Small intestine (tissue), 7 donors: ENCODE measurements around the gene ASPSCR1. TPM values are rescaled to one million over a fixed set of nuclear protein-coding genes. Genes with fewer than 3 reads are reported as not detected.

Experiments
- DNase-seq, 2 donors: peaks; one replicate each; pipeline versions ENCODE4 v3.0.0 to v3.0.0-alpha.2; 2013
- FAIRE-seq: peaks from 2 replicates; lab custom pipeline; 2012; peaks lifted over from hg19 to GRCh38; lab: Jason Lieb, UNC
- H3K27ac ChIP-seq, 3 donors: one replicate each; pipeline ENCODE4 v1.5.1; 2013; ENCODE audit warnings: low read length in 2 of 3, mild to moderate bottlenecking in 2 of 3, control low read depth in 1 of 3, inconsistent platforms in 1 of 3, low read depth in 1 of 3, moderate library complexity in 1 of 3
- H3K27me3 ChIP-seq, 3 donors: one replicate each; pipeline ENCODE4 v1.6.1; 2013; ENCODE audit warnings: low read length in 3 of 3, inconsistent platforms in 1 of 3; ENCODE audit not compliant: control insufficient read depth in 3 of 3, insufficient read depth in 3 of 3
- H3K36me3 ChIP-seq, 3 donors: one replicate each; pipeline ENCODE4 v1.6.1; 2013; ENCODE audit warnings: low read length in 3 of 3, inconsistent platforms in 1 of 3, low read depth in 1 of 3, mild to moderate bottlenecking in 1 of 3, moderate library complexity in 1 of 3; ENCODE audit not compliant: control insufficient read depth in 3 of 3, insufficient read depth in 2 of 3
- H3K4me1 ChIP-seq, 3 donors: one replicate each; pipeline ENCODE4 v1.6.1; 2013; ENCODE audit warnings: low read length in 2 of 3, inconsistent platforms in 1 of 3, low read depth in 1 of 3, mild to moderate bottlenecking in 1 of 3, moderate library complexity in 1 of 3; ENCODE audit not compliant: control insufficient read depth in 3 of 3, insufficient read depth in 2 of 3
- H3K4me3 ChIP-seq, 3 donors: one replicate each; pipeline ENCODE4 v1.5.1; 2013; ENCODE audit warnings: low read length in 3 of 3, control low read depth in 1 of 3, inconsistent platforms in 1 of 3, low read depth in 1 of 3, mild to moderate bottlenecking in 1 of 3, moderate library complexity in 1 of 3
- H3K9me3 ChIP-seq, 2 donors: one replicate each; pipeline ENCODE4 v1.6.1; 2013; ENCODE audit warnings: low read depth in 1 of 2, low read length in 1 of 2; ENCODE audit not compliant: control insufficient read depth in 2 of 2, insufficient read depth in 1 of 2
- WGBS, 3 donors: extraction: QIAGEN DNeasy Blood & Tissue Kit; methylation state at CpG; one replicate each; pipeline ENCODE4 v1.1.7; 2013; 5-methylcytosine and 5-hydroxymethylcytosine counted together
- polyA plus RNA-seq, 4 donors: library from polyadenylated mRNA; stranded (reverse) in 3 of 4; unstranded in 1 of 4; fragments of 200-250 nt in 3 of 4; fragments of 120-200 nt in 1 of 4; gene quantifications; one replicate each; pipeline versions ENCODE4 v1.2.1 to v1.2.3, GENCODE V29; 2013
- donor health status: healthy with polysubstance abuse.
- donor health status: control.
- donor health status: control.
- donor health status: Bipolar disorder and iron deficiency.
- donor health status: healthy.

The ASPSCR1 gene
- polyA plus RNA-seq, 4 donors, result 23.5 to 96.7 (median 47.5) TPM

DNA sequence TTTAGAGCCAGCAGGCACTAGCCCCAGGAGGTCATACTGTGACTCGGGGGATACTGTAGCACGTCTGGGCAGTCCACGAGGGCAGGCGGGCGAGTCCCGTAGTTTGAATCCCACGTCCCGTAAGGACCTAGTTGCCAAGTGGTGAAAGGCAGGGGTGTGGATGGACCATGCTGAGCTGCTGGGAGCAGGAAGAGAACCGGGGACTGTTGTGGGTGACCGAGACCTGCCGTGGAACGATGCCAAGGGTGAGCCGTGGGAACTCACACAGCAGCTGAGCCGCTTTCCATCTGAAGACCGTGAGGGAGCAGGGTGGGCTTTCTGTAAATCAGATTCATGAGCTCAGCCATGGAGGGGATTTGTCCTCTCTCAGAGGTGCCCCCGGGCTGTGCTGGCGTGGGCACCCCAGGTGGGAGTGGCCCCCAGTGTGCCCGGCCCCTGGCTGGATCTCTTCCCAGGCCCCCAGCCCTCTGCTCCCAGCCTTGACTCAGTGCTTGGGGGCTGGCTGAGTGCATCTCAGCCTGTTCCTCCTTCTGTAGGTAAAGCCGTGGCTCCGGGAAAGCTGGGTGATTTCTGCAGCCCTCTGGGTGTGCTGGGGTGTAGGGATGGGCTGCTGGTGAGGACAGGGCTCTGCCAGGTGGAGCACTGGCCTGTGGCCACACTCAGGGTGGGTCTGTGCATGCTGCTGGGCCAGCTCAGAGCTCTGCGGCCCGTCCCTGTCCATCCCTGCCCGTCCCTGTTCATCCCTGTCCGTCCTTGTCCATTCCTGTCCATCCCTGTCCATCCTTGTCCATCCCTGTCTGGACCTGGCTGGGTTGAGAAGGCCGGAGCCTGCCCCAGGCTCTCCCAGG lies 13.6 kb downstream of the ASPSCR1 start:
- WGBS, 3 donors, result 31 to 70% (median 51%) methylated on average over 25 of the region's 25 CpGs
- peaks cover 0 to 74% (median 0%) of the 10 kb centered on the region in 3 donors for H3K36me3 ChIP-seq
- FAIRE-seq (no peak), DNase-seq (no peak)
- H3K27ac ChIP-seq, result peak overlapping the region; percentile 26 to 86 (median 38)
- H3K4me3 ChIP-seq, result no peak overlapping the region
- peaks cover 0 to 5% of the 10 kb centered on the region in 2 donors for H3K9me3 ChIP-seq
- no peaks in the 10 kb centered on the region for H3K27me3 ChIP-seq
- H3K4me1 ChIP-seq, result peaks cover 0 to 20% (median 4%) of the 10 kb centered on the region in 3 donors

DNA sequence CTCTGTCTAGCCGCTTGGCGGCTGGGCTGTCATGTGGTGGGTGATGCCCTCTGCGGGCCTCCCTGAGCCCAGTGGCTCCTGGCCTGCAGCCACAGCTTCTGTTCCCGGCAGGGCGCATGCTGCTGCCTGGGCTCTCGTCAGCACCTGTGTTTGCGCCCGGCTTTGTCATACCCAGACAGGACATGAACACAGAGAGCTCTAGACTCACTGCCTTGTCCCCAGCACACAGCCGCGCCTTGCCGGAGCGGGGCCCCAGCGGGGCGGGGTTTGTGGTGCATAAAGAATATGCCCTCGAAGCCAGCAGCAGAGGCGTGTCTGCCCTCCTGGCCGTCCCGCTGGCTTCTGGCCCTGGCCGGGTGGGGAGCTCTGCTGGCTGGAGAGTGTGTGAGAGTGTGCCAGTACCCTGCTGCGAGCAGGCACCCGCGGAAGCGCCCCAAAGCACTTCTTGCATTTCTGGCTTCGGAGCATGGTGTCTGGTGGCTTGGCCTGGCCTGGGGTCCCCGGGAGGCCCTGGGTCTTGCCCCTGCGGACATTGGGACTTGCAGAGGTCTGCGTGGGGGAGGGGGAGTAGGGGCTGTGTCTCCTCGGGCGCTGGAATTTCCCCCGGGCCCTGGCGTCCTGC lies 14.4 kb downstream of the ASPSCR1 start:
- peaks cover 0 to 20% (median 4%) of the 10 kb centered on the region in 3 donors for H3K4me1 ChIP-seq
- 19 to 45% (median 22%) methylated on average over 29 to 31 of the region's 31 CpGs for WGBS, 3 donors
- FAIRE-seq (no peak), DNase-seq (peak; percentile 84 to 94)
- peaks cover 0 to 5% of the 10 kb centered on the region in 2 donors for H3K9me3 ChIP-seq
- peak overlapping the region; percentile 26 to 86 (median 38) for H3K27ac ChIP-seq
- no peak overlapping the region for H3K4me3 ChIP-seq
- peaks cover 0 to 74% (median 0%) of the 10 kb centered on the region in 3 donors for H3K36me3 ChIP-seq
- no peaks in the 10 kb centered on the region for H3K27me3 ChIP-seq

DNA sequence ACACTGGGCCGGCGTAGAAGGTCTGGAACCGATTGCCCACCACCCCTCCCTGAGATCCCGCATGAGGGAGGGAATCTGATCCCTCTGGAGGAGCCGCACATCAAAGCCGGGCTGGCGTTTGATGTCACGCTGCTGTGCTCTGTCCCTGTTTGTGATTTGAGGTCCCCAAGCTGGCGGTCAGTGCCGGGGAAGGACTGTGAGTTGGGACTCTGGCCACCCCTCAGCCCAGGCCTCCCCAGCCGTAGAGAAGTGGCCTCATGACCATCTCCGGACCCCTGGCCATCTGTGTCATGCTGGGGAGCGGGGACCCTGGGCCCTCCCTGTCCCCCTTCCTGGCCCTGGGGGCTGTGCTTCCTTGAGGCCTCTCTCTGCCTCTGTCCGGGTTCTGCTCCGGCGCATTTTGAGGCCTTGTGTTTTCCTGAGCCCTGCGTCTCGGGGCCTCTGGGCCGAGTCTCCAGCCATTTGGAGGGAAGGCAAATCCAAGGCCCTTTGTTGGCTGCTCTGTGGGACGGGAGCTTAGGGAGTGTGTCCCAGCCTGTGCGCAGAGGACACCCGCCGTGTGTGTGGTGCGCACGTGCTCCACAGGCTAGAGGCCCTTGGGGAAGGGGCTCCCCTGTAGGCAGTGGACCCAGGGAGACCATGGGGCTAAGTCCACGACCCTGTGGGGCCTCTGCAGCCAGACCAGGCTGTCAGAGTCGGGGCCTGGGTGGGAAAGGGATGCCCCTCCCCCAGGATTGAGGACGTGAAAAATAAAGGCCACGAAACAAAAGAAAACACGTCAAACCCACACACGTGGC lies 15.1 kb downstream of the ASPSCR1 start:
- H3K27ac ChIP-seq, result peak overlapping the region in 2 of 3 donors; percentile 8 to 26
- no peak for FAIRE-seq
- WGBS, 3 donors, result 45 to 70% (median 63%) methylated on average over 31 of the region's 31 CpGs
- H3K9me3 ChIP-seq, result peaks cover 0 to 5% of the 10 kb centered on the region in 2 donors
- no peak for DNase-seq
- no peaks in the 10 kb centered on the region for H3K27me3 ChIP-seq
- no peak overlapping the region for H3K4me3 ChIP-seq
- peaks cover 0 to 71% (median 0%) of the 10 kb centered on the region in 3 donors for H3K36me3 ChIP-seq
- H3K4me1 ChIP-seq, result peaks cover 0 to 20% (median 4%) of the 10 kb centered on the region in 3 donors

DNA sequence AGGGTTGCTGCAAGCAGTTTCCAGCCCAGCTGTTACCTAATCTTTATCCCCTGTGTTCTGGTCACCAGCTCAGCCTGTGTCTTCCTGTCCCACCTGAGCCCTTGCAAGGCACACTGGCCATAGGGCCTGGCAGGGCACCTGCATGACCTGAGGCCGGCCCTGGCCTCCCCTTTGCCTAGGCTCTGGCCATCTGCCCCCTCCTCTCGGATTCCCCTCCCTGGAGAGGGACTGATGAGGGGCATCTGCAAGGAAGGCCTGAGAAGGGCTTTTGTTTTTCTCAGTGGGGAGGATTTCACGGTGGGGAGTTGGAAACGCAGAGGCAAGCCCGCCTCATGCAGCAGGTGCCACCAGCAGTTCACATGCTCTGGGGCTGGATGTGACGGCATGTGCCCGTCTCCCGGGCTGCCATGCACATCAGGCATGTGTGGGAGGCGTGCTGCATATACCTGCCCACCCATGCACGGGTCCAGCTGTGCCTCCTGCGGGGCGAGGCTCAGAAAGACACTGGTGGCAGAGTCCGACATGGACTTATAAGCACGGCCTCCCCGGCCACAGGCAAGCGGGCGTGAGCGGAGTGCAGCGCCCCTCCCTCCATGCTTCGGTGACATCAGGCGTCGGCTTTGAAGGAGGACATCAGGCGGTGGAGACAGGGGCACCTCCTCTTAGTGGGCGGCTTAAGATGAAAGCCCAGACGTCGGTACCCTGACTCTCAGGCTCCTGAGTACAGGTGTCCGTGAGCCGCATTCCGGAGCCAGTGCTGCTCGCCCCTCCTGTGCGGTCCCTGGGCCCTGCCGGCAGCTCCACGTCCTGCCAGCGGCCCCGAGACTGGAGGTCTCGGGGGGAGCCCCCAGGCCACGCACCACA lies 16.5 kb downstream of the ASPSCR1 start:
- H3K27ac ChIP-seq, result no peak overlapping the region
- peaks cover 0 to 70% (median 0%) of the 10 kb centered on the region in 3 donors for H3K36me3 ChIP-seq
- no peak overlapping the region for H3K4me3 ChIP-seq
- 92 to 93% (median 92%) methylated on average over 37 of the region's 37 CpGs for whole genome bisulfite sequencing, 3 donors
- H3K27me3 ChIP-seq, result no peaks in the 10 kb centered on the region
- FAIRE-seq (no peak), DNase-seq (no peak)
- peaks cover 0 to 20% (median 4%) of the 10 kb centered on the region in 3 donors for H3K4me1 ChIP-seq
- peaks cover 0 to 5% of the 10 kb centered on the region in 2 donors for H3K9me3 ChIP-seq

DNA sequence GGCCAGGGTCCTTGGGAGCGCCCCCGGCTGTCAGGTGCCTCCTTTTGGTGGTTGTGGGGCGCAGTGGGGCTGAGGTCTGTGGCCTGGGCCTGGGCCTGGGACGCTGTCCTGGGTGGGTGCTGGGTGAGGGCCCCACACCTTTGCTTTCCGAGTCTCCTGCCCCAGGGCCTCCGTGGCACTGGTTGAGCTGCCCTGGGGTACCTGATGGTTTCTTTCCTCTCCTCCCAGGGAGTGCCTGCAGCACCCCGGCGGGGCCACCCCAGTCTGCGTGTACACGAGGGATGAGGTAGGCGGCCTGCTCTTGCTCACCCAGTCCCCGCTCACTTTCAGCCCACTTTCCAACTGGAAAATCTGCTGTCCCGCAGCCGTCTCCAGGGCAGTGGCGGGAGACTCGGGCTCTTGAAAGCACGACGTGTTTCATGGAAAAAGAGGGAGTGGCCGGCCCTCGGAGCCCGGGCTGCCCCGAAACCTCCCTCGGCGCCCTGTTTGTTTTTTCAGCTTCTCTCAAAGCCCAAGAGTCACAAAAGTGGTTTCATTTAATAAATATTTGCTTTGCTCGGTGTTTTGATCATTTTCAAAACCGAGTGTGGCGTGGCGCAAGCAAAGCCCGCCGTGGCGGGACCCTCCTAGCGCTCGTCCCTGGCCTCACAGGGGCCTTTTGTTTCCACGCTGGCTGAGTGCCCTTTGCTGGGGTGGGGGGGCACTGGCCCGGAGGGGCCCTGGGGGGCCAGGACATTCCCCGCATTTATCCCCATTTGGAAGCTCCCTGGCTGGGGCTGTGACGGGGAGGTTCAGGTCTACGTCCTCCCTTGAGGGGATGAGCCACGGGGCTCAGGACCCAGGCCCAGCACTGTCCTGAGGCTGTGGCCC lies 17.4 kb downstream of the ASPSCR1 start:
- Histone ChIP-seq H3K27ac (no peak overlapping the region), H3K36me3 (peaks cover 0 to 69% (median 0%) of the 10 kb centered on the region in 3 donors), H3K4me3 (no peak overlapping the region), H3K27me3 (no peaks in the 10 kb centered on the region), H3K4me1 (peaks cover 0 to 24% (median 4%) of the 10 kb centered on the region in 3 donors), H3K9me3 (peaks cover 0 to 5% of the 10 kb centered on the region in 2 donors)
- DNase-seq, result no peak
- FAIRE-seq, result no peak
- 86 to 90% (median 87%) methylated on average over 33 to 39 of the region's 39 CpGs for WGBS, 3 donors

DNA sequence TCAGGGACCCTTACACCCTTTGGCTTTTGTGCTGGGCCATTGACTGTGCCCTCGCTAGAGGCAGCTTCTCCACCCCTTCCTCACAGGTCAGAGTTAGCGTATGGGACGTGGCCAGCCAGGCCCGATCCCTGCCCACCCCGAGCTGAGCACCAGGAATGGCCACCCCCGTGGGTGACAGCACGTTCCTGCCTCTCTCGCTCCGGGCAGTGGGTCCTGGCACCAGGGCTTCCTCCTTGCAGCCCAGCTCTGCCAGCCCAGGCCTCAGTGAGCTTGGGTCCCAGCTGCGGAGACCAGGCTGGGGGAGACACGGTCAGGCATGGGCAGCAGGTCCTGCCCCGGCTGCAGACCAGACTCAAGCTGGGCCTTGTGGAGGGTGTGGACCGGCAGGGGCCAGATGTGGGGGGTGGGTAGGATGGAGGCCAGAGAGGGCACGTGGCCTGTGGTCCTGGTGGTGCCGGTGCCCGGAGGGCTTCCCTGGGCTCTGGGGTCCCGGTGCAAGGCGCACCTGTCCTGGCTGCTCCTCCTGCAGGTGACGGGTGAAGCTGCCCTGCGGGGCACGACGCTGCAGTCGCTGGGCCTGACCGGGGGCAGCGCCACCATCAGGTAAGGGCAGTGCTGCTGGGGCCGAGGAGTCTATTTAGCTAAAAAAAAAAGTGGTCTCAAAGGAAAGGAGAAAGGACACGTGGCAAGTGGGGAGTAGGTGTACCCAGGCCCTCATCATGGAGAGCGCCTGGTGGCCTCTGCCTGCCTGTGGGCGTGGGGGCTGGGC lies 18.2 kb downstream of the ASPSCR1 start:
- FAIRE-seq (no peak), DNase-seq (no peak)
- Histone ChIP-seq H3K9me3 (peaks cover 0 to 2% of the 10 kb centered on the region in 2 donors), H3K27ac (no peak overlapping the region), H3K4me3 (no peak overlapping the region), H3K27me3 (no peaks in the 10 kb centered on the region), H3K36me3 (peaks cover 0 to 65% (median 0%) of the 10 kb centered on the region in 3 donors), H3K4me1 (peaks cover 0 to 32% (median 6%) of the 10 kb centered on the region in 3 donors)
- WGBS, 3 donors, result 94 to 97% (median 95%) methylated on average over 28 to 29 of the region's 29 CpGs
